Measurements from ENCODE around the gene GADD45A.

The GADD45A gene

GRCh38 chr1:67732750-67733151 lies 47.8 kb downstream of the GADD45A start:
- no peak for ATAC-seq
- no peak for TF ChIP-seq PPARA (CRISPR knock-in tag; IDR thresholded peaks at IDR 0.05; ENCODE audit: borderline replicate concordance)
- TF ChIP-seq RARB (CRISPR knock-in tag; IDR thresholded peaks at IDR 0.05): no peak
- no peak for TF ChIP-seq ZNF8 (CRISPR knock-in tag; IDR thresholded peaks at IDR 0.05)
- no peak for TF ChIP-seq ISL1 (CRISPR knock-in tag; IDR thresholded peaks at IDR 0.05)
- no peak for TF ChIP-seq ZNF70 (CRISPR knock-in tag; IDR thresholded peaks at IDR 0.05)
- no peak for TF ChIP-seq OSR1 (CRISPR knock-in tag; IDR thresholded peaks at IDR 0.05)
- no peak for TF ChIP-seq ARNTL (CRISPR knock-in tag; IDR thresholded peaks at IDR 0.05; ENCODE audit: borderline replicate concordance, low read depth)
- TF ChIP-seq TOX (CRISPR knock-in tag; IDR thresholded peaks at IDR 0.05; ENCODE audit: borderline replicate concordance): no peak
- no peak for TF ChIP-seq PATZ1 (CRISPR knock-in tag; IDR thresholded peaks at IDR 0.05; ENCODE audit: borderline replicate concordance)
- TF ChIP-seq BACH2 (CRISPR knock-in tag; IDR thresholded peaks at IDR 0.05; ENCODE audit: borderline replicate concordance): no peak
- TF ChIP-seq TCF4 (CRISPR knock-in tag; IDR thresholded peaks at IDR 0.05; ENCODE audit: borderline replicate concordance): no peak
- TF ChIP-seq POU6F1 (CRISPR knock-in tag; IDR thresholded peaks at IDR 0.05; ENCODE audit: borderline replicate concordance, low read depth): no peak
- no peak for TF ChIP-seq SNAI2 (CRISPR knock-in tag; IDR thresholded peaks at IDR 0.05)
- TF ChIP-seq CSRNP3 (CRISPR knock-in tag; IDR thresholded peaks at IDR 0.05): no peak
- TF ChIP-seq GLIS3 (CRISPR knock-in tag; IDR thresholded peaks at IDR 0.05): no peak

GRCh38 chr1:67733681-67734322 lies 48.8 kb downstream of the GADD45A start:
- ATAC-seq: no peak
- TF ChIP-seq PATZ1 (CRISPR knock-in tag; IDR thresholded peaks at IDR 0.05; ENCODE audit: borderline replicate concordance) (no peak), ISL1 (CRISPR knock-in tag; IDR thresholded peaks at IDR 0.05) (no peak), SNAI2 (CRISPR knock-in tag; IDR thresholded peaks at IDR 0.05) (no peak), BACH2 (CRISPR knock-in tag; IDR thresholded peaks at IDR 0.05; ENCODE audit: borderline replicate concordance) (no peak), ZNF8 (CRISPR knock-in tag; IDR thresholded peaks at IDR 0.05) (no peak), TSHZ2 (CRISPR knock-in tag; IDR thresholded peaks at IDR 0.05) (no peak), ZFP3 (CRISPR knock-in tag; IDR thresholded peaks at IDR 0.05) (no peak), CSRNP3 (CRISPR knock-in tag; IDR thresholded peaks at IDR 0.05) (no peak), ESRRG (CRISPR knock-in tag; IDR thresholded peaks at IDR 0.05) (no peak), POU6F1 (CRISPR knock-in tag; IDR thresholded peaks at IDR 0.05; ENCODE audit: borderline replicate concordance, low read depth) (no peak), TOX (CRISPR knock-in tag; IDR thresholded peaks at IDR 0.05; ENCODE audit: borderline replicate concordance) (no peak), GLIS3 (CRISPR knock-in tag; IDR thresholded peaks at IDR 0.05) (no peak), ZC3H10 (CRISPR knock-in tag; IDR thresholded peaks at IDR 0.05) (no peak), PPARA (CRISPR knock-in tag; IDR thresholded peaks at IDR 0.05; ENCODE audit: borderline replicate concordance) (no peak), TCF4 (CRISPR knock-in tag; IDR thresholded peaks at IDR 0.05; ENCODE audit: borderline replicate concordance) (no peak), CREB5 (CRISPR knock-in tag; IDR thresholded peaks at IDR 0.05; ENCODE audit: low read depth) (no peak), ZNF70 (CRISPR knock-in tag; IDR thresholded peaks at IDR 0.05) (no peak)
